ENCODE measurements around the gene CDX1. TPM values are rescaled to one million over a fixed set of nuclear protein-coding genes. Genes with fewer than 3 reads are reported as not detected.

CDX1 gene
- total RNA-seq, 1 experiment from 2014 or later, result 0.22 TPM

DNA sequence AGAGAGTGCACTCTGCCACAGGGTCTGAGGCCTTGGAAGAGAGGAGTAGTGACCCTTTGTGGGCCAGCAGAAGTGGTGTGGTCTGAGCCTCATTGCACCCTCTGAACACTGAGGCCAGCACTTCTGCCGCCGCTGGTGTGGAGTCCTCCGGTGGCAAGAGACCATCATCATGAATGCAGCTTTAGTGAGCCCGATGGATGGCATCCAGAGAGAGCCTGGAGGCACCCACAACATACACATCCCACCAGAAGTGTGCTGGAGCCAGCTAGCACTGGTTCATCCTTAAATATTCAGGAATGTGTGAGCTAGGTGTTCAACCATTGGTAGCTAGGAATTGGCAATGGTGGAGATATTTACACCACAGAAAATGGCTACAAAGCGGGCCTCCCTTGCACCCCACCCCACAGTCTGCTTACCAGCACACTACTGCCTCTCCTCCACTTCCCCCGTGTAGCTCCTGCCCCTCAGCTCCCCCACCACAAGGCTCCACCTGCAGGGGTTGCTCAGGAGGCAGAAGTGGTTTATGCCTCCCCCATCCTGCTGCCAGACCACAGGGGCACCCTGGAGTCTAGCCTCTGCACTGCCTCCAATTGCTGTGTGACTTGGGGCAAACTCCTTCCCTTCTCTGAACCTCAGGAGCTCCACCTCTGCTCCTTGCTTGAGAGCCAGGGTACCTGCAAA is 39.7 kb downstream of the CDX1 start:
- Histone ChIP-seq H4K8ac (replicated peaks; ENCODE audit: insufficient read length, low read depth, low read length) (no peak overlapping the region), H3K4ac (ENCODE audit: low read depth, low read length) (no peak overlapping the region), H2BK20ac (ENCODE audit: low read depth, low read length, poor library complexity, severe bottlenecking) (no peak overlapping the region), H2AFZ (ENCODE audit: low read length) (no peak overlapping the region), H3K27me3 (ENCODE audit: insufficient read depth, low read length) (no peaks in the 10 kb centered on the region), H2BK5ac (ENCODE audit: insufficient read length, low read length) (no peak overlapping the region), H3T11ph (ENCODE audit: low read length) (no peak overlapping the region), H3K18ac (ENCODE audit: insufficient read length, low read depth, low read length) (peak overlapping the region; percentile 27), H2BK15ac (ENCODE audit: low read depth, low read length) (no peak overlapping the region), H3K23ac (ENCODE audit: insufficient read length, low read depth, low read length) (no peak overlapping the region), H4K5ac (ENCODE audit: insufficient read length, low read depth, low read length) (no peak overlapping the region), H3K9ac (ENCODE audit: extremely low read depth, insufficient read length, low read length) (no peak overlapping the region), H3K4me2 (ENCODE audit: insufficient read depth, insufficient read length, low read length) (no peak overlapping the region), H3K56ac (ENCODE audit: insufficient read length, low read depth, low read length) (no peak overlapping the region), H3K14ac (ENCODE audit: insufficient read depth, low read length) (no peak overlapping the region), H4K20me1 (ENCODE audit: control insufficient read depth, insufficient read depth, insufficient read length) (no peaks in the 10 kb centered on the region), H4K91ac (ENCODE audit: insufficient read length, low read depth, low read length) (no peak overlapping the region), H3K9me3 (ENCODE audit: control insufficient read depth, low read depth, low read length) (no peaks in the 10 kb centered on the region), H3K4me1 (ENCODE audit: insufficient read depth, low read length) (no peaks in the 10 kb centered on the region; the same call in 1 of the 2 replicates), H3K79me1 (ENCODE audit: insufficient read depth, low read depth, low read length, poor library complexity, severe bottlenecking) (no peaks in the 10 kb centered on the region), H2BK120ac (ENCODE audit: low read depth, low read length, poor library complexity, severe bottlenecking) (no peak overlapping the region), H2AK5ac (ENCODE audit: insufficient read length, low read length) (no peak overlapping the region), H3K23me2 (ENCODE audit: insufficient read length, low read depth, low read length, poor library complexity, severe bottlenecking) (no peaks in the 10 kb centered on the region), H3K79me2 (ENCODE audit: insufficient read depth, low read length) (no peaks in the 10 kb centered on the region), H2BK12ac (ENCODE audit: insufficient read length, low read depth, low read length) (no peak overlapping the region), H3K27ac (ENCODE audit: insufficient read length, low read depth, low read length) (no peak overlapping the region)
- Mint-ChIP-seq H3K4me3 (no peak overlapping the region), H3K9me3 (peaks cover 0 to 4% of the 10 kb centered on the region in 2 experiments; a peak in 2 of 5 replicates), H3K36me3 (ENCODE audit: insufficient read depth in 1 of 3, low read depth in 3 of 3) (peaks cover 0 to 2% (median 0%) of the 10 kb centered on the region in 3 experiments; a peak in 1 of 7 replicates), H3K27me3 (ENCODE audit: low read depth) (peaks cover 15% of the 10 kb centered on the region), H3K27ac (no peak overlapping the region; a peak in 2 of 7 replicates), H3K4me1 (peaks cover 19 to 39% of the 10 kb centered on the region in 2 experiments)
- DNase-seq, result no peak
- WGBS (ENCODE audit: extremely low coverage, insufficient read length, low lambda C conversion rate), result no CpG with 5 or more reads among the region's 6 CpGs
- TF ChIP-seq, protein P1, sequence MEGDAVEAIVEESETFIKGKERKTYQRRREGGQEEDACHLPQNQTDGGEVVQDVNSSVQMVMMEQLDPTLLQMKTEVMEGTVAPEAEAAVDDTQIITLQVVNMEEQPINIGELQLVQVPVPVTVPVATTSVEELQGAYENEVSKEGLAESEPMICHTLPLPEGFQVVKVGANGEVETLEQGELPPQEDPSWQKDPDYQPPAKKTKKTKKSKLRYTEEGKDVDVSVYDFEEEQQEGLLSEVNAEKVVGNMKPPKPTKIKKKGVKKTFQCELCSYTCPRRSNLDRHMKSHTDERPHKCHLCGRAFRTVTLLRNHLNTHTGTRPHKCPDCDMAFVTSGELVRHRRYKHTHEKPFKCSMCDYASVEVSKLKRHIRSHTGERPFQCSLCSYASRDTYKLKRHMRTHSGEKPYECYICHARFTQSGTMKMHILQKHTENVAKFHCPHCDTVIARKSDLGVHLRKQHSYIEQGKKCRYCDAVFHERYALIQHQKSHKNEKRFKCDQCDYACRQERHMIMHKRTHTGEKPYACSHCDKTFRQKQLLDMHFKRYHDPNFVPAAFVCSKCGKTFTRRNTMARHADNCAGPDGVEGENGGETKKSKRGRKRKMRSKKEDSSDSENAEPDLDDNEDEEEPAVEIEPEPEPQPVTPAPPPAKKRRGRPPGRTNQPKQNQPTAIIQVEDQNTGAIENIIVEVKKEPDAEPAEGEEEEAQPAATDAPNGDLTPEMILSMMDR (conservative IDR thresholded peaks at IDR 0.05), result no peak

Data from H9 (cell line).